Hematopoietic multipotent progenitor cell treated with erythropoietin and hydrocortisone succinate and interleukin-3 and kit ligand, for 8 days (in vitro differentiated cells): ENCODE results near the gene VSX1.
A peak's percentile ranks its signal among the peaks of the same experiment; 100 is the strongest.

ENCODE experiments used
- DNase-seq: peaks from one replicate; pipeline ENCODE4 v3.0.0-alpha.2; 2015

The VSX1 gene

DNA sequence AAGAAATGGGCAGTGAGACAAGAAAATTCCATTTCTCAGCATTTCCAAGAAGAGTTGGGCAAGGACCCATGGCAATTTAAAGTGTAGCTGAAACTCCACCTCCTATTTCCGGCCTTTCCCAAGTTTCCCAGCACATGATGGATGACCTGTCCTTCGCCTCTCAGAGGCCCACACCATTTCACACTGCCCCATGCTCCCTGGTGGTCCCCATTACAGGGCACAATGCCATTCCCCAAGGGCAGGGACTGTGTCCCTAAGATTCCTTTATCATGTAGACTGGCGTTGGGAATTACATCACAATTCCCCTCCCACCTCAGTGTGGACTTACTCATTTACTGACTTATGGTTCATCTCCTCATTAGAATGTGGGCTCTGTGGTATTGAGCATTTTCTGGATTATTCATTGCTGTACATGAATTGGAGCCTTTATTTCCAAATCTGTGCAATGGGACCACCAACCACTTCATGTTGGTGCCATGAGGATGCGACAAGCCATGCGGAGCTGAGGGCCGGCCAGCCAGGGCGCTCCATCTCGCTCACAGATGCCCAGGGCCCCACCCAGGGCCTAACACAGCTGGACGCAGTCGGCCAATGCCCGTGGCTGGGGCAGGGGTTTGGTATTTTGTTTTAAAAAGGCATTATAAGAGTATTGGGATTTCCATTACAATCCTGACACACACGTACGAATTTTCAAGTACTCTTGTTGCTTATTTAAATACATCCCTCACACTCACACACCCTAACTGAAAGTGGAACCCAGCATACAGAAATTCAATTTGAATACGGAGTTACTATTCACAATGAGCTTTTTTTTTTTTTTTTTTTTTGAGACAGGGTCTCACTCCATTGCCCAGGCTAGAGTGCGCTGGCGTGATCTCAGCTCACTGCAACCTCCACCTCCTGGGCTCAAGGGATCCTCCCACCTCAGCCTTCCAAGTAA is 29.4 kb downstream of the VSX1 start:
- DNase-seq, result no peak

DNA sequence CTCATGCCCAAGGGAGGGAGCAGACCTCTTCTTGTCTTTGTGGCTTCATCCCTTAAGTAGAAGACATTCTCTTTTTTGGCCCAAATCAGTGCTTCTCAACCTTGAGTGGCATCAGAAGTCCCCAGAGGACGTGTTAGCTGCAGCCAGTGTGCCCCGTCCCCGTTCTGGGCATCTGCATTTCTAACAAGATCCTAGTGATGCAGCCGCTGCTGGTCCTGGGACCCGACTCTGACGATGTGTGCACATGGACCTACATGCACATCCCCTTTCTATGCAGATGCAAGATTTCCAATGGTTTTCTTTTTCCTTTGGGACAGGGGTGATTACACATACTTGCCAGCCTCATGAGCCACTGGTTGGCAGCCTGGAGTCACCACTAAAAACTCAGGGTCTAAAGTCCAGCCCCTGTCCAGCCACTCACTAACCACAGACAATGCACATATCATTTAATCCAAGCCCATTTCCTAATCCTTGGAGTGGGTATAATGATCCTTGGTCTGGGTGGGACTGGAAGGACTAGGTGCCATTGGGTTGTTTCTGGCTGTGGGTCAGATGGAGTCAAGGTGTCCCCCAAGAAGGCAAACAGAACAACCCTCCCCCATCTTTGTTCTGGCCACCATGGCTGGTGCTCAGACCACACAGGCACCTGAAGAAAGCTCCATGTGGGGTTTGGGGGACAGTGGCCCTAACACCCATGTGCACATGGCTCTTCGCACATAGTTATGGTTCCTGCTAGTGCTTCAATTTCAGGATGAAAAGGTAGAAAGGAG is 30.4 kb downstream of the VSX1 start:
- no peak for DNase-seq

DNA sequence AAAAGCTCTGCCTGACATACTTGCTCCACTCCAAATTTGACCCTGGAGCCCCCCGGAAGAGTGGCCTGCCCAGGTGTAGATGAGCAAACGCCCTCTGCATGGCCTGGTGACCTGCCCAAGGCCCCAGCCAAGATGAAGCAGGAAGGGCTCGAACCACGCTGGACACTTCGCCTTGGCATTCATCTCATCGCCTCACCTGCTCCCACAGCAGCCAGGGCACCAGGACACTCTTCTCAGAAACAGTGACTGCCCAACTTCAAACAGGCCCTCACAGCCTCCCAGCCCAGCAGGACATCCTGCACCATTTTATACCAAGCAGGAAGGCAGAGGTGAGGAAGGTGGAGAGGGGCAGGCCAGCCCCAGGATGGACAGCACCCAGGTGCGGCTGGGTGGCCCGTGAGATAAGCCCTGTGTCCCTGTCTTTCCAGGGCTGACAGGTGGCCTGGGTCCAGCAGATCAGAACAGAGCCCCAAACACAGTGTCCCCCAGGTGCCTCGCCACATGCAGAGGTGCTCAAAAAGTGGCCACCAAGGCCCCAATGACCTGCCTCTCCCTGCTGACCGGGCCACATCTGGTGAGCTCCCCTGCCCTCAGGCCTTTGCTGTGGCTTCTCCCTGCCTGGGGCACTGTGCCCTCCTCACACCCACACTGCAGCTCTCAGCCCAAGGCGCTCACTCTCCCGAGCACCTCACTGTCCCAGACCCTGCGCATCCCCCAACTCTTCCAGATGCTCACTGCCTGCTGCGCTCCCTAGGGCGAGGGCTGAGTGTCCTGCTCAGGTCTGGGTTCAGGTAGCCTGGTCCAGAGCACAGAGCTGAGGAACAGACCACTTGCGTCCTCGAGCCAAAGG is 31.2 kb downstream of the VSX1 start:
- no peak for DNase-seq

DNA sequence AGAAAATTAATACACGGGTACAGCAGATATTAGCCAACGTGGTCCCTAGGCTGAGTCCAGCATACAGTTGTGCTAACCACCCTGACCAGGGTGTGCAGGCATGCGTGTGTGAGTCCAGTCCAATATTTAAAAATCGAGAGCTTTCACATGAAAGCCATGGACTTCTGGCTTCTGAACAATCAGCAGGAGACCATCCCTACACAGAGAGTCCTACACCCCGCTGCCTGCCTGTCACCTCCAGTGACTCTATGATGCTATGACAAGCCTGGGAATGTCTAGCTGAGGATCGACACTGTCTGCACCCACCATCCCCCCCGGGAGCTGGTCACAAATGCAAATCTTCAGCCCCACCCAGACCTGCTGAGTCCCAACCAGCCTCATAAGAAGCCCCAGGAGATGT is 31.9 kb downstream of the VSX1 start:
- DNase-seq, result no peak

DNA sequence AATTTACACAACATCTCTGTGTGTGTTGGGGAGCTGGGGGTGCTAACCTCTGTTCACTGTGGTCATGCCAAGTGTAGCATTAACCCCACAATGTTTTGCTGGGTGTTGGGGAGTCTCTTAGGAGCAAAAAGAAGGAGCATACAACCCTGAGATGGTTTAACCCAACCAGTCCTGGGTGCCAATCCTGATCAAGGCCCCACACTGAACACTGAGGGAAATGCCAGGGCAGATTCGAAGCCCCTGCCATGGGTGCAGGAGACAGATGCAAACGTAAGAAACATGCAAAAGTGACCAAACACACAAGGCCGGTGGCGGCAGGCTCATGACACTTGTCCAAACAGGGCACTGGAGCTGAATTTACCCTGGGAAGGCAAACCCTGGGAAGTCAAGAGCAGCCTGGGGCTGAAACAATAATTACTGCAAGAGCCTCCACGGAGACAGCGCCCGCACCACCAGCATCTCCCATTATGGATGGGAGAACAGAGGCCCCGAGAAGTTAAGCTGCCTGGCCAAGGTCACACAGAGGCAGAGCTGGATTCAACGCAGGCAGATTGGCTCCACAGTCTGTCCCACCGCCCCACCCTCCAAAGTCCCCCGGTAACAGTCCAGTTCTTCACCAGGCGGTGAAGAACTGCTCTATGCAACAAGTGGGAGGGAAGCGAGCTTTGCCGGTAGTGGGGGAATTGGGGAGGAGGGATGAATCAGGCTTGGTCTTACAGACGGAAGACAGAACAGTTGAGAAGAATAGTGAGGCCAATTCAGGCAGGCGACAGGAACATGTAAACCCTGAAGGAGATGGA is 32.5 kb downstream of the VSX1 start:
- no peak for DNase-seq

DNA sequence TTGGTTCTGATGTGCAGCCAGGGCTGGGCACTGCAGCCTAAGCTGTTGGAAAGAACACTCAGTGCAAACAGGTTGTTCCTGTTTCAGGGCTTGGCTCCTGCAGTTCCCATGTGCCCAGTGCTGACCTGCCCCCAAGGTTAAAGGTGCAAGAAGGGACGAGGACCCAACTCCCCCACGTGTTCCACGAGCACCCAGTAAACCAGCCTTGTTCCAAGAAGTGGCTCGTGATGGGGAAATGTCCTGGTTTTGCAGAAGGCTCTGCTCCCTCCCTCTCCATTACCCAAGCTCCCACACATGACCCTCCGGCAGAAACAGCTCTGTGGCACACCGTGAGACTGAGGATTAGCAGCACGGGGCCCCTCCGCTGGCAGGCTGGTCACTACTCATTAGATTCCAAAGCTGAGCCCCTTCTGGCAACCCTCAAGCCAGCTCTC is 33.4 kb downstream of the VSX1 start:
- no peak for DNase-seq

DNA sequence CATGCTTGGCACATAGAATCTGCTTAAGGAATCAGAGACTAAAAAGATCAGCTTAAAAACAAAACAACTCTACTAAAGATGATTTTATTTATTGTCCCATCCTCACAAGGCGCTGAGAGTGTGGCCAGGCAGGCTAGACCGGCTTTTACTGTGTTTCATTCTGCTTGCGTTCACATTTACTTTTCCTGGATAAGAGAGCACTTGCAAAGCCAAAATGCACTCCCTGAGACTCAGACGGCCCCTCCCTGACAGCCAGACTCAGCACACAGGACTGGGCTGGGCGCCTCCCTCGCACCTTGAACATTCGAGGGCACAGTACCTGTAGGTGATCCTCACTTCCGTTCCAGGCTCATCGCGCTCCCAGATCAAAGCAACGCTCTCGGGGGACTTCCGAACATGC is 34.2 kb downstream of the VSX1 start:
- no peak for DNase-seq

DNA sequence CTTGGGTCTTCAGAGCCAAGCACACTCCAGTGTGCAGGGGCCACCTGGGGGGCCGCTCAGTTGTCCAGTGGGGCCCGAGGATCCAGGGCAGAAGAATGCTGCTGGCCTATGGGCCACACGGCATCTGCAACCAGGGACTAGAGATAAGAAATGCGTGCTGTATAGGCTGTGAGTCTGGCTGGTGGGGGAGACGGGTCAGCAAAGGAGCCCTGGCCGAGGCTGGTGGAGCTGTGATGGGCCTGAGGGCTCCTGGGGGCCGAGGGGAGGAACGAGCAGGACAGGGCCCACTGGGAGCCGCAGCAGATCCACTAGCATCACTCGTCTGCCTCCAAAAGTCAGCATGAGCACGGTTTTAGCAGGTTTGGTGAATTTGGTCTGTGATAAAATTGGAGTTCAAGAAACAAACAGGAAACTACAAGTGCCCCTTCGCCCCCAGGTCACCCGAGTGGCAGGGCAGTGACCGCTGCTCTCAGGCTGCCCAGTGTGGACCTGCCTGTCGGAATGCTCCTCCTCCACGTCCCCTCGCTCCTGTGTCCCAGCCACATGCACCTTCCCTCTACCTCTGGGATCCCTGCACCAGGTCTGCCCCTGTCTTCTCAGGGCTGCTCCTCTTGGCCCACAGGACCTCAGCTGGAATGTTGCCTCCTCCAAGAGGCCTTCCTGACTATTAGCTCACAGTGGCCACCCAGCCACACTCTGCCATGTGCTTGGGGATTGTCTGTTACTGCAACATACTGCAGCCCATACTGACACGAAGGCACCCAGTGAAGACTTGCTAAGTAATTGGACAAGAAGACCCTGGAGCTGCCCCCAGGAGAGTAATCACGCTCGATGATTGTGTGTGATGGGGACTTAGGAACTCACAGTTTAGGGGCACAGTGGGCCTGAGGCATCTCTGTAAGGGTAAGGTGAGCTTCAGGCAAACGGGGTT is 34.9 kb downstream of the VSX1 start:
- no peak for DNase-seq

DNA sequence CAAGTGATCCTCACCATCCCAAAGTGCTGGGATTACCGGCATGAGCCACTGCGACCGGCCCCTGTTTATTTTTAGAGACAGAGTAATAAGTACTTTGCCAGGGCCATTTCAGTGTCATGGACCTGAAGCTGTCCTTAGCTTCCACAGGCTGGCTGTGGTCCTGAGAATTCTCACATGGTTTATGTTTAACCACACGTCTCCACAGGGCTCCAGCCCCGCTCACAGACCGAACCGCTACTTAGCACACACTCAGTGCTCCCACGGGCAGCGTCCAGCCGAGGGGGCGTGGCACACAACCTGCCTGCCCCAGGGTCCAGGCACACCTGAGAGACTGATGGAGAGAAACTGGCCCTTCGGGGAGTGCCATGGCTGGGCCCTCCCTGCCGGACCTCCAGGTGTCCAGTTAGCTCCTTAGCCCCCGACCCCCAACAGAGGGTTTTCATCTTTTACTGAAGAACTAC is 35.7 kb downstream of the VSX1 start:
- DNase-seq, result no peak

DNA sequence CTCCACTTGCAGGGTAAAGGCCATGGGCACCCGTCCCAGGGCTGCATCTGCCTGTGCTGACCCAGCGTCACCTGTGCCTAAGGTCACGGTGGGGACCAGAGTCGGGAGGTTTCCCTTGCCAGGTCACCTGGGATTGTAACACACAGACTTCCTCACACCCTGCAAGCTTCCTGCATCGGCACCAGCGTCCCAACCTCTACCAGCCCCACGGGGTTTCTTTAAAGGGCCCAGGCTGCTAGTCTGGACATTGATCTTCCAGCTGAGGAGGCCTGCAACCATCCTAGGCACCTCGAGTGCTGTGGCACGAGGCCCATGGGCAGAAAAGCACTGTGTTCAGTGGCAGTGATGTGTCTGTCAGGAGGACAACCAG is 36.6 kb downstream of the VSX1 start:
- DNase-seq, result no peak

DNA sequence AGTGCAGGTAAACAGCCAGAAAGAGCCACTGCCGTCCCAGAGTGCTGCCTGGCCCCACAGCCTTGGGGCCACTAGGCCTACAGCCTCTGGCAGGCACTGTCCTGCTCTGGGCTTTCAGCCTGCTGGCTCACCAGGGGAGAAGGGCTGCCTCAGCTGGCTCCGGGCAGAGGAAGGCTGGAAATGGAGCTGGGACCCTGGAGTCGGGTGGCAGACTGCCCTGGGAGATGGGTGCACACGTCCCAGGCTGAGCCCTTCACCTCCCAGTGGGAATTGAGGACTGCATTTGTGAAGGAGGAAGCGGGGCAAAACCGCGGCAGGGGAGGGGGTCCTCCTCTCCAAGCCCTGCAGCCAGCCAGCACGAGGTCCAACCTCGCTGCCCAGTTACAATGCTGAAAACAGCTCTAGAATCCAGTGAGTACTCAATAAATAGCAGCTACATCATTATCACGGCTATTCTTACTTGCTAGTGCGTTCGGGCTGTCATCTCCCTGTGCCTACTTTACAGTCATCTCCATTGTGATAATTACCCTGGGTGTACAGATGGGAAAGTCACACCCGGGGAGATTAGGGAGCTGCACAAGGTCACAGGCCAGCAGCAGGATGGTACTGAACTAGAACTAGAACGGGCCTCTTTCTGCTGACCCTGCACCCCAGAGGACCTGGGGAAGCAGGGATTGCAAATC is 37.1 kb downstream of the VSX1 start:
- DNase-seq, result peak; percentile 72

DNA sequence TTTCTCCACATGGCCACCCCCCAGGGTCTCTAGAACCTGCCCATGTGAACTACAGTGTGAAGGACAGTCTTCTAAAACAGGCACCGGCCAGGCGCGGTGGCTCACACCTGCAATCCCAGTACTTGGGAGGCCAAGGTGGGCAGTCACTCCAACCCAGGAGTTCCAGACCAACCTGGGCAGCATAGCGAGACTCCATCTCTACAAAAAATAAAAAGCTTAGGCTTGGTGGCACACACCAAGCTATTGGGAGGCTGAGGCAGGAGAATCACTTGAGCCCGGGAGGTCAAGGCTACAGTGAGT is 37.7 kb downstream of the VSX1 start:
- DNase-seq, result no peak

DNA sequence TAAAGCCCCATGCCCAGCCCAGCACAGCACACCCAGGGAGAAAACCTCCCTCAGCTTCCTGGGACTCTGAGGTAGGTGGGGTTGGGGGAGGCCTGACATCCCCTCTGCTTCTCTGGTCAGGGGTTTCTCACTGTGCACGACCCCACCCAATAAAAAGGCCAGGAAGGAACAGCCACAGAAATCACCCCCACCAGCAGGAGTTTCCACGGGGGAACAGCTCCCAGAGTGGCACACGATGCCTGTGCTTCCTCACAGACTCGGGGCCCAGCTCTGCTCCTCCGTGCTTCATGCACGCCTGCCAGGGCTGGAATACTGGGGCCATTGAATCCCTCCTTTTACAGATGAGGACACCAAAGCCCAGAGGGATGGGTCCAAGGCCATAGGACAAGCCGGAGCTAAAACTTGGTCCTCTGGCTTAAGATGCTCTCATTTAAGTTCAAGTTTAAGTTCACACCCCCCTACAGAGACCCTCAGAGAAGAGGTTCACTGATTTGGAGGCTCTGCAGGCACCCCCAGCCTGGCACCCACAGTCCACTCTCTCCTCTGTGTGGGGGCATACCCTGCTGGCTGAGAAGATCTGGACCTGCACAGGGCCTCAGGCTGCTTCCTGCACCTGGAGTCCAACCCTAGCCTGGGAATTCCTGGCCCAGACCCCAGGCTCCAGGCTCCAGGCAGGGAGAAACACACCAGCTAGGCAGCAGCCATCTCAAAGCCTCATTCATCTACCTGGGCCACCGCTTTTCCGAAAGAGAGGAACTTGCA is 38.3 kb downstream of the VSX1 start:
- no peak for DNase-seq

DNA sequence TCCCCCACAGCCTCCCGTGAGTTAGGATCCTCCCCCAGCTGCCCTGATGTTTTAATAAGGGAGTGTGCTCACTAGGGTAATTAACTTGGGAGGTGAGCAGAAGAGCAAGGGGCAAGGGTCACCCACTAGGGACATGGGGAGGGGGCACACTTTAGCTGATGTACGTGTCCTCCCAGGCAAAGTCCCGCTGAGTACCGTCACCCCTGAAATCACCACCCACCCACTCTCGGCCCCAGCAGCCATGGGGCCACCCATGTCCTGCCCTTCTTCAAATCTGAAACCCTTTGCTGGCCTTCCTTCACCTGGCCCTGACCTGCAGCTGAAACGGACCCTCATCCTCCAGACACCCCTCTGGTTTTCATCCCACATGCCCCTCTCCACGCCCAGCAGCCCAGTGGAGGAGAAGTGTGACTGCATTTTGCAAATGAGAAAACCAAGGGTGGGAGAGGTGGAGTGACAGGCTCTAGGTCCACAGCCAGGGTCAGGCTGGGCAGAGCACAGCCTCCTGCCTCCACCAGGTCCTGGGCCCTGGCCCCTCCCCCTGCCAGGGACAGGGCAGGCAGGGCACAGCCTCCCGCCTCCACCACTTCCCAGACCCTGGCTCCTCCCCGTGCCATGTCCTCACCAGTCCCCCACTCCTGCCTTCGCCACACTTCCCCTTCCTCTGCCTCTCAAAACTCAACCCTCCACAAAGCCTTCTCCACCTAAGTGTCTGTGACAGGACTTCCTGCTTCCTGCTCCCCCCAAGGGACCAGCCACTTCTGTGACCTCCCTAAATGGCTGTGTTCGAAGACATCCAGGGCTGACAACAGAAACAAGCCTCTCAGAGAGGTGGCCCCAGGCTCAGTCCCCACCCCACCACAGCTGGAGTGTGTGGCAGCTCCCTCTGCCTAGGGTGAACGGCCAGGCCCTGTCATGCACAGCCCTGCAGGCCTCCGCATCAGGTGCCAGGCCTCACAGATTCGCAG is 39.1 kb downstream of the VSX1 start:
- peak; percentile 66 for DNase-seq

DNA sequence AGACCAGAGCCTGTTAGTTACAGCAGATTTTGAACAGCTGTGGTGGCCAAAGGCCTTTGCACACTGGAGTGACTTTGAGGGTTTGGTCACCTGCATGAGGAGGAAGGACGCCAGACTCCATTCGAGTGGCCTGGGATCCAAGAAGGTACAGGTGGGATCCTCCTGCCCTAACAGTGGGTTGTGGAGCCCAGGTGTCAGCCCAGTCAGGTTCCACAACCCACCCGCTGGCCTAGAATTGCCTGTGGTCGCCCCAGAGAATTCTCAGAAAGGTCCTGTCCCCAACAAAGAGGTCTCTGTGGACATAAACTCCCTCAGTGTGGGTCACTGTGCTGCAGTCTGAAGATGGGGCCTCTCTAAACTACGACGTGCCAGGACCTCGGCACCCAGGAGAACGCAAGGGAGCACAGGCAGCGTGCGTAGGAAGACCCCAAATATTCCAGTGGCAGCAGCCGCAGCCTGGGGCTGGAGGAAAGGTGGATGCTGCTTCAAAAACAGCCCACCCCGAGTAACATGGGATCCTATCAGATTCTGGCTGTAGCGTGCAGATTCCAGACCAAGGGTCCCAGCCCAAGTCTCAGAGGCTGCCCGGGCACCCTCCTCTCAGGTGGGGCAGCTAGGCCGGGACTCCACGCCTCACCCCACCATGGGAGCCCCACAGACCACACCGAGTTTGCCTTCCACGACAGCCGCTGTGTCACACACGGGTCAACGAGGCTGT is 40.0 kb downstream of the VSX1 start:
- DNase-seq, result no peak

DNA sequence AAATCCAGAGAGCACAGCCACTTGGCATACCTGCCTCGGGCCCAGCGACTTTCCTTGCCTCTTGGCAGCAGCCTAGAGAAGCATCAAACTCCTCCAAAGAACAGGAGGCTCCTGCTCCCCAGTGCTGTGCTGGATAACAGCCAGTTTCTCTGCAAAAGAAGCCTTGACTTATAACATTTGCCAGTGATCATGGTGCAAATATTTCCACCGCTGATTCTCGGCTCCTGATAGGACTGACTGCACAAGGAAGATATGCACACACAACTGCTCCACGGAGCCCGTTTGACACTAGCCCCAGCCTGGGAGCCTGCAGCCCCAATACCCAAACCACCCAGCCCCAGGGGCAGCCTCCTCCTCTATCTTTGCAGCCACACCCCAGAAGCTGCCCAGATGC is 41.5 kb downstream of the VSX1 start:
- peak; percentile 99 for DNase-seq

DNA sequence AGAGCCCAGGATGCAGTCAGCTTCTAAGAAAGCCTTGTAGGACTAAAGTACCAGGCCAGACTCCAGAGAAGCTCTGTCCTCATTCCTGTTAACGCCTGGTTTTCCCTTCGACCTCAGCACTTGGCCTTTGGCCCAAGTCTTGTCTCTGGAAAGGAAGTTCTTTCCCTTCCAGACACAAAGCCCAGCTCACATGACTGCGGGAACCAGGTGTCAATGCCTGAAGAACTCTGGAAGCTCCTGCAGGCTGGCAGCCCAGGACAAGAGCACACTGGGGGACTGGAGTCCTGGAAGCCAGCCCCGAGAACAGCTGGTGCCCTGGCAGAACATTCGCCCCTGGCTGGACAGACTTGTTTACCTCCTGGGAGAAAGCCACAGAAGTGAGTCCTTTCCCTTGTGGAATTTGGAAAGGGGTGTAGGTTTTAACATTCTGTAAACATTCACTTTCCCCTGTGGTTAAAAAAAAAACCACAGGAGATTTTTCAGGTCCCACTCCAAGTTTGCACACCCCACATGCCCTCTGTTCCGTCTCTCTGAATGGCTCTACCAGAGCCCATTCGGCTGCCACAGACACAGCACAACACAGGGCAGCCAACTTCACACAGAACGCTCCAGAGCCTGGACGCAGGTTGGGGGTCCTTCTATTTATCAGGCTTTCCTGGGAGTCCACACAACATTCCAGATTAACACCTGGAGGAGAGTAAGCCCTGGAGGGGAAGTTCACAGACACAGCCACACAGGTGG is 42.1 kb downstream of the VSX1 start:
- no peak for DNase-seq
